Omental fat pad (tissue), 4 donors: Measurements from ENCODE around the gene DNAJC19. TPM values are rescaled to one million over a fixed set of nuclear protein-coding genes. Genes with fewer than 3 reads are reported as not detected.
"Not testable (repeated sequence)": the region's sequence is repeated elsewhere in the genome, so short reads cannot be mapped to it uniquely, and the experiment has no call there.

ENCODE experiments used
- ATAC-seq: fragments of 150-250 bp; one replicate; pipeline ENCODE4 v1.9.1; 2016; ENCODE audit warnings: mild to moderate bottlenecking, moderate library complexity; ENCODE audit not compliant: low FRiP score
- DNase-seq: peaks from one replicate; pipeline ENCODE4 v3.0.0-alpha.2; 2019; ENCODE audit warnings: low spot score
- CTCF ChIP-seq, 3 donors: fragments of 450-650 bp; IDR thresholded peaks; one replicate each; pipeline ENCODE4 v1.5.1; 2016 to 2017; ENCODE audit warnings: antibody characterized with exemption in 3 of 3, mild to moderate bottlenecking in 3 of 3, moderate library complexity in 2 of 3
- total RNA-seq, 4 donors: library from RNA; depleted of rRNA; stranded (reverse); fragments of >200 nt; gene quantifications; one replicate each; pipeline ENCODE4 v1.1.0, GENCODE V29; 2016

The DNAJC19 gene
- total RNA-seq, 4 donors from 2014 or later: 19.5 to 32.9 (median 29.6) TPM

DNA sequence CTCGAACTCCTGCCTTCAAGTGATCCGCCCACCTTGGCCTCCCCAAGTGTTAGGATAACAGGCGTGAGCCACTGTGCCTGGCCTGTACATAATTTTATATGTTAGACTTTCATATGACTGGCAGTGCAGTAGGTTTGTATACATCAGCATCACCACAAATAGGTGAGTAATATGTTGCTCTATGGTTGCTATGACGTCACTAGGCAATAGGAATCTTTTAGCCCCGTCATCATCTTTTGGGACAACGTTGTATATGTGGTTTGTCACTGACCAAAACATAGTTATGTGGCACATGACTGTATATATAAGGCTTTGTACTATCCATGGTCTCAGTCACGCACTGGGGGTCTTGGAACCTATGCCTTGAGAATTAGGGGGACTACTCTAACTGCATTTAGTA, 17.0 kb upstream of the DNAJC19 start:
- ATAC-seq (no peak), DNase-seq (no peak)
- no peak for TF ChIP-seq CTCF (IDR thresholded peaks at IDR 0.05)

- not testable (repeated sequence) for ATAC-seq, DNase-seq
Observed at GRCh38 chr3:181003469-181003868, 13.9 kb upstream of the DNAJC19 start.

GRCh38 chr3:181002331-181002730, 12.8 kb upstream of the DNAJC19 start:
- not testable (repeated sequence) for ATAC-seq, DNase-seq

DNA sequence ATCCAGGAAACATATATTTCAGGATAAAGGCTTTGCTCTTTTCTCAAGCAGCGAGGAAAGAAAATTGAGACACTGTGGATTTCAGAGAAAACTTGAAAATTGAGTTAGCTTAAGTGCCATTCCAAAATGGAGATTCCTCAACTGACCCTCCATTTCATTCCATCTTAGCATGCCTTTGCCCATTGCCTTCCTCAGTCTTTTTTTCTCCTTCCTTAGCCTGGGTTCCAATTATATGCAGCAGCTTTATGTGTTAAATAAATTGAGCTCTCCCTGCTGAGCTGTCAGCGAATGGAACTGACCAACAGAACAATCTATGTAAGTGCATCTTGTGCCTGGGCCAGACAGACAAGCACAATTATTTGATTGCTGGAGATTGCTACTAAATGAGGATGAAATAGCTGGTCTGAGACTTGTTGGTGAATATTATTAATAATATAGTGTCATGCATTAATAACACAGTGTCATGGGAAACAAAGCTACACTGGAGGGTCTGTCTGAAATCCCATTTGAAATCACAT, 6.9 kb upstream of the DNAJC19 start:
- TF ChIP-seq CTCF (IDR thresholded peaks at IDR 0.05): no peak
- no peak for ATAC-seq
- no peak for DNase-seq

GRCh38 chr3:180990505-180990904, 969 bp upstream of the DNAJC19 start:
- DNase-seq (no peak), ATAC-seq (no peak)
- TF ChIP-seq CTCF (IDR thresholded peaks at IDR 0.05): no peak

GRCh38 chr3:180987344-180987743, 2.2 kb downstream of the DNAJC19 start:
- DNase-seq: no peak
- no peak for ATAC-seq
- no peak for TF ChIP-seq CTCF (IDR thresholded peaks at IDR 0.05)

GRCh38 chr3:180986366-180986765, 3.2 kb downstream of the DNAJC19 start:
- DNase-seq, ATAC-seq: not testable (repeated sequence)

- no peak for TF ChIP-seq CTCF (IDR thresholded peaks at IDR 0.05)
- no peak for ATAC-seq
- no peak for DNase-seq
Observed at GRCh38 chr3:180983136-180983535, 6.4 kb downstream of the DNAJC19 start.

- DNase-seq (no peak), ATAC-seq (no peak)
- no peak for TF ChIP-seq CTCF (IDR thresholded peaks at IDR 0.05)
Observed at GRCh38 chr3:180981912-180982311, 7.6 kb downstream of the DNAJC19 start.
